GM12878 (cell line): ENCODE results near the gene PLCB4. TPM values are rescaled to one million over a fixed set of nuclear protein-coding genes. Genes with fewer than 3 reads are reported as not detected.

ENCODE experiments used
- ATAC-seq: fragments of 200-7000 bp; cut with Tn5 transposase; 3 replicates; pipeline ENCODE4 v1.9.1; 2020; ENCODE audit warnings: mild to moderate bottlenecking, moderate library complexity
- BruUV-seq: library from RNA; stranded (reverse); fragments of 400-500 nt; replicated peaks from 2 replicates; lab custom pipeline; 2021; lab: Mats Ljungman, UMichigan
- CTCF ChIA-PET: fragments of 300-600 bp; sonication (Branson Sonifier 250); formaldehyde crosslinking; extraction: SDS; loops from one replicate; lab custom pipeline; 2021; ENCODE audit warnings: inconsistent platforms; lab: Yijun Ruan, JAX
- POLR2A ChIA-PET: fragments of 350-600 bp; formaldehyde crosslinking; extraction: SDS; loops from one replicate; lab custom pipeline; 2021; ENCODE audit warnings: inconsistent platforms; lab: Charles Lee
- RAD21 ChIA-PET: fragments of 300-600 bp; sonication (Branson Sonifier 250); formaldehyde crosslinking; loops from one replicate; lab custom pipeline; 2023; ENCODE audit warnings: antibody characterized with exemption; ENCODE audit not compliant: unreplicated experiment; lab: Charles Lee
- SMC1A ChIA-PET: fragments of 300-600 bp; sonication (Branson Sonifier 250); formaldehyde crosslinking; loops from one replicate; lab custom pipeline; 2023; ENCODE audit not compliant: unreplicated experiment, uncharacterized antibody; lab: Charles Lee
- DNase-seq: peaks from one replicate; pipeline ENCODE4 v3.0.0-alpha.2; 2011; ENCODE audit warnings: low read depth, low spot score
- FAIRE-seq: peaks from 3 replicates; lab custom pipeline; 2011; peaks lifted over from hg19 to GRCh38; lab: Jason Lieb, UNC
- H2AFZ ChIP-seq: 2 replicates; pipeline ENCODE4 v1.6.0; 2011; ENCODE audit warnings: low read depth, low read length, control low read depth; ENCODE audit not compliant: control insufficient read depth
- H3K27ac ChIP-seq: 2 replicates; pipeline ENCODE4 v1.5.1; 2011; ENCODE audit warnings: control low read depth; ENCODE audit not compliant: control insufficient read depth, insufficient read depth
- H3K27me3 ChIP-seq, 2 experiments: replicated peaks in 1 of 2; 2 replicates each; pipeline versions ENCODE4 v1.6.0 to v1.6.1; 2011; ENCODE audit warnings: low read length in 1 of 2; ENCODE audit not compliant: control insufficient read depth in 2 of 2, insufficient read depth in 2 of 2
- H3K36me3 ChIP-seq, 2 experiments: 2 replicates each; pipeline ENCODE4 v1.5.1; 2011; ENCODE audit warnings: low read length in 1 of 2; ENCODE audit not compliant: control insufficient read depth in 2 of 2, insufficient read depth in 2 of 2
- H3K4me1 ChIP-seq: 2 replicates; pipeline ENCODE4 v1.6.1; 2011; ENCODE audit warnings: mild to moderate bottlenecking, low read length, moderate library complexity, mixed read lengths; ENCODE audit not compliant: control insufficient read depth, insufficient read depth
- H3K4me2 ChIP-seq: 2 replicates; pipeline ENCODE4 v1.6.0; 2011; ENCODE audit warnings: control low read depth; ENCODE audit not compliant: control insufficient read depth, insufficient read depth
- H3K4me3 ChIP-seq: fragments of 200-600 bp; sonication (generic); 2 replicates; pipeline ENCODE4 v1.5.1; 2016
- H3K79me2 ChIP-seq: 2 replicates; pipeline ENCODE4 v1.6.0; 2011; ENCODE audit warnings: low read length; ENCODE audit not compliant: control insufficient read depth, insufficient read depth
- H3K9ac ChIP-seq: 2 replicates; pipeline ENCODE4 v1.8.0; 2011; ENCODE audit warnings: low read length, control low read depth, mixed read lengths; ENCODE audit not compliant: control insufficient read depth, insufficient read depth
- H3K9me3 ChIP-seq: replicated peaks from 3 replicates; pipeline ENCODE4 v1.5.1; 2011; ENCODE audit warnings: mild to moderate bottlenecking, low read length; ENCODE audit not compliant: control insufficient read depth, insufficient read depth
- H4K20me1 ChIP-seq: 2 replicates; pipeline ENCODE4 v1.6.0; 2011; ENCODE audit not compliant: control insufficient read depth, insufficient read depth
- LARP7 ChIP-seq: fragments of 450-650 bp; IDR thresholded peaks from 2 replicates; pipeline ENCODE4 v1.6.1; 2017; ENCODE audit warnings: mild to moderate bottlenecking
- POLR2A ChIP-seq: IDR thresholded peaks from 2 replicates; pipeline ENCODE4 v1.6.1; 2011; ENCODE audit warnings: low read depth, mild to moderate bottlenecking, low read length
- POLR2AphosphoS5 ChIP-seq: IDR thresholded peaks from 2 replicates; pipeline ENCODE4 v1.6.1; 2011; ENCODE audit warnings: mild to moderate bottlenecking, low read length, inconsistent platforms
- ZBTB11 ChIP-seq: fragments of 450-650 bp; formaldehyde crosslinking; IDR thresholded peaks from 2 replicates; pipeline ENCODE4 v1.5.0; 2022; ENCODE audit warnings: mild to moderate bottlenecking, missing genetic modification characterization
- WGBS: methylation state at CpG from one replicate; pipeline ENCODE4 v1.1.6; 2016; ENCODE audit warnings: low lambda C conversion rate; ENCODE audit not compliant: insufficient replicate concordance, insufficient coverage; ENCODE audit errors: missing lambda C conversion rate; 5-methylcytosine and 5-hydroxymethylcytosine counted together
- in situ Hi-C: fragments of 300-500 bp; cut with MboI; formaldehyde crosslinking; loops from 9 replicates; pipeline ENCODE4 v1.14.3; 2018; ENCODE audit warnings: mixed read lengths
- intact Hi-C: fragments of 100-400 bp; cut with micrococcal nuclease; formaldehyde crosslinking; loops from one replicate; pipeline ENCODE4 v1.14.2; 2022; ENCODE audit not compliant: unreplicated experiment
- polyA plus RNA-seq, 11 experiments: library from polyadenylated mRNA; depleted of rRNA in 4 of 11; unstranded in 6 of 11; stranded (reverse) in 5 of 11; fragments of >200 nt; fragmentation: Nextera tagmentation in 4 of 11; fragmentation: Illumina TruSeq in 1 of 11; extraction: Ambion mirVana in 4 of 11; extraction: Trizol in 1 of 11; gene quantifications; 1 replicate in 1 of 11; 2 replicates in 10 of 11; pipeline versions ENCODE4 v1.2.1 to v1.2.3, GENCODE V29; 2011 to 2016; ENCODE audit warnings: inconsistent platforms in 2 of 11, missing spikeins in 2 of 11, low read depth in 1 of 11
- total RNA-seq, 4 experiments: library from RNA; depleted of rRNA in 3 of 4; stranded (reverse); fragments of >200 nt in 3 of 4; fragmentation: Illumina TruSeq in 1 of 4; extraction: Trizol in 1 of 4; gene quantifications; 2 replicates each; pipeline versions ENCODE4 v1.2.1 to v1.2.3, GENCODE V29; 2013 to 2021
- TF ChIP-seq, protein P1 (sequence below): fragments of 450-650 bp; IDR thresholded peaks from 2 replicates; pipeline ENCODE4 v1.6.1; 2017; ENCODE audit warnings: mild to moderate bottlenecking, low read depth, inconsistent platforms; ENCODE audit not compliant: poor library complexity, severe bottlenecking

PLCB4 gene
- total and polyA plus RNA-seq, 10 of the 15 experiments (the other 5 are each of a cell fraction or from before 2014, with no cell fraction given): not detected

- CTCF ChIA-PET: no interaction called here
- FAIRE-seq (no peak), ATAC-seq (no peak), DNase-seq (no peak)
- Histone ChIP-seq H3K36me3 (no peaks in the 10 kb centered on the region), H3K27me3 (no peaks in the 10 kb centered on the region), H2AFZ (no peak overlapping the region), H3K4me3 (no peak overlapping the region), H3K27ac (no peak overlapping the region), H3K4me2 (no peak overlapping the region), H3K9me3 (no peaks in the 10 kb centered on the region), H4K20me1 (no peaks in the 10 kb centered on the region), H3K79me2 (no peaks in the 10 kb centered on the region), H3K9ac (no peak overlapping the region), H3K4me1 (no peaks in the 10 kb centered on the region)
- TF ChIP-seq, protein P1, sequence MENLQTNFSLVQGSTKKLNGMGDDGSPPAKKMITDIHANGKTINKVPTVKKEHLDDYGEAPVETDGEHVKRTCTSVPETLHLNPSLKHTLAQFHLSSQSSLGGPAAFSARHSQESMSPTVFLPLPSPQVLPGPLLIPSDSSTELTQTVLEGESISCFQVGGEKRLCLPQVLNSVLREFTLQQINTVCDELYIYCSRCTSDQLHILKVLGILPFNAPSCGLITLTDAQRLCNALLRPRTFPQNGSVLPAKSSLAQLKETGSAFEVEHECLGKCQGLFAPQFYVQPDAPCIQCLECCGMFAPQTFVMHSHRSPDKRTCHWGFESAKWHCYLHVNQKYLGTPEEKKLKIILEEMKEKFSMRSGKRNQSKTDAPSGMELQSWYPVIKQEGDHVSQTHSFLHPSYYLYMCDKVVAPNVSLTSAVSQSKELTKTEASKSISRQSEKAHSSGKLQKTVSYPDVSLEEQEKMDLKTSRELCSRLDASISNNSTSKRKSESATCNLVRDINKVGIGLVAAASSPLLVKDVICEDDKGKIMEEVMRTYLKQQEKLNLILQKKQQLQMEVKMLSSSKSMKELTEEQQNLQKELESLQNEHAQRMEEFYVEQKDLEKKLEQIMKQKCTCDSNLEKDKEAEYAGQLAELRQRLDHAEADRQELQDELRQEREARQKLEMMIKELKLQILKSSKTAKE: no peak
- TF ChIP-seq LARP7 (no peak), ZBTB11 (no peak), POLR2AphosphoS5 (no peak), POLR2A (no peak)
- SMC1A ChIA-PET: no interaction called here
- in situ Hi-C loops (no loop called here), intact Hi-C loops (no loop called here)
- BruUV-seq: no TSS peak
- 0% methylated on average over 3 of the region's 3 CpGs for WGBS
- POLR2A ChIA-PET: no interaction called here
- RAD21 ChIA-PET: no interaction called here
Observed at GRCh38 chr20:9139106-9139833, 70.4 kb downstream of the PLCB4 start.
